OCI-LY3 (cell line): ENCODE measurements around the gene DISP2.

Experiments
- H2AFZ ChIP-seq: fragments of 200-600, 300-600 bp; shearing (Covaris generic); 2 replicates; pipeline ENCODE4 v1.6.0; 2014; ENCODE audit warnings: antibody characterized with exemption, low read depth, low read length
- H3K27ac ChIP-seq: fragments of 200-600, 300-600 bp; sonication (generic); 2 replicates; pipeline ENCODE4 v1.5.1; 2014; ENCODE audit warnings: mild to moderate bottlenecking, low read length, moderate library complexity, mixed read lengths
- H3K27me3 ChIP-seq: fragments of 200-600, 300-600 bp; sonication (generic); 2 replicates; pipeline ENCODE4 v1.6.1; 2014; ENCODE audit warnings: low read depth, low read length, mixed read lengths
- H3K36me3 ChIP-seq: fragments of 200-600, 300-600 bp; sonication (generic); replicated peaks from 2 replicates; pipeline ENCODE3; 2014; ENCODE audit warnings: low read depth, low read length, mixed read lengths
- H3K4me1 ChIP-seq: fragments of 300-600, 200-600 bp; sonication (generic); 2 replicates; pipeline ENCODE4 v1.6.1; 2014; ENCODE audit warnings: low read length, mixed read lengths
- H3K4me2 ChIP-seq: fragments of 200-600, 300-600 bp; sonication (generic); 2 replicates; pipeline ENCODE4 v1.6.1; 2014; ENCODE audit warnings: low read length, mixed read lengths
- H3K4me3 ChIP-seq: fragments of 300-600, 200-600 bp; sonication (generic); 2 replicates; pipeline ENCODE4 v1.5.1; 2014; ENCODE audit warnings: antibody characterized with exemption, mild to moderate bottlenecking, low read length, moderate library complexity
- H3K79me2 ChIP-seq: fragments of 300-600, 200-600 bp; shearing (Covaris generic); 2 replicates; pipeline ENCODE4 v1.6.1; 2014; ENCODE audit warnings: mild to moderate bottlenecking, low read length, mixed read lengths
- H3K9ac ChIP-seq: fragments of 300-600, 200-600 bp; shearing (Covaris generic); 2 replicates; pipeline ENCODE4 v1.6.0; 2014; ENCODE audit warnings: mild to moderate bottlenecking, low read length, moderate library complexity
- H3K9me3 ChIP-seq: fragments of 200-600, 300-600 bp; shearing (Covaris generic); 2 replicates; pipeline ENCODE4 v1.6.1; 2014; ENCODE audit warnings: low read length, mixed read lengths; ENCODE audit not compliant: insufficient read depth
- H4K20me1 ChIP-seq: fragments of 200-600, 300-600 bp; sonication (generic); 2 replicates; pipeline ENCODE4 v1.6.1; 2016; ENCODE audit warnings: low read length, mixed read lengths; ENCODE audit not compliant: insufficient read depth
- CTCF ChIP-seq: fragments of 200-600, 300-600 bp; sonication (generic); IDR thresholded peaks from 2 replicates; pipeline ENCODE4 v1.5.1; 2014; ENCODE audit warnings: antibody characterized with exemption, low read length, low read depth
- EZH2phosphoT487 ChIP-seq: fragments of 200-600 bp; shearing (Covaris generic); IDR thresholded peaks from 2 replicates; pipeline ENCODE4 v1.6.1; 2018; ENCODE audit warnings: antibody characterized with exemption, mixed run types, low read depth

The DISP2 gene

GRCh38 chr15:40310993-40311392 lies 47.0 kb upstream of the DISP2 start:
- H3K4me3 ChIP-seq = no peak overlapping the region
- peaks cover 48% of the 10 kb centered on the region for H3K4me1 ChIP-seq
- no peaks in the 10 kb centered on the region for H3K9me3 ChIP-seq
- no peak overlapping the region for H3K9ac ChIP-seq
- H3K36me3 ChIP-seq = no peaks in the 10 kb centered on the region
- no peak overlapping the region for H2AFZ ChIP-seq
- H4K20me1 ChIP-seq = no peaks in the 10 kb centered on the region
- H3K4me2 ChIP-seq = no peak overlapping the region
- no peaks in the 10 kb centered on the region for H3K79me2 ChIP-seq
- H3K27ac ChIP-seq = no peak overlapping the region
- peaks cover 35% of the 10 kb centered on the region for H3K27me3 ChIP-seq
- TF ChIP-seq EZH2phosphoT487 = no peak
- TF ChIP-seq CTCF = no peak

DNA sequence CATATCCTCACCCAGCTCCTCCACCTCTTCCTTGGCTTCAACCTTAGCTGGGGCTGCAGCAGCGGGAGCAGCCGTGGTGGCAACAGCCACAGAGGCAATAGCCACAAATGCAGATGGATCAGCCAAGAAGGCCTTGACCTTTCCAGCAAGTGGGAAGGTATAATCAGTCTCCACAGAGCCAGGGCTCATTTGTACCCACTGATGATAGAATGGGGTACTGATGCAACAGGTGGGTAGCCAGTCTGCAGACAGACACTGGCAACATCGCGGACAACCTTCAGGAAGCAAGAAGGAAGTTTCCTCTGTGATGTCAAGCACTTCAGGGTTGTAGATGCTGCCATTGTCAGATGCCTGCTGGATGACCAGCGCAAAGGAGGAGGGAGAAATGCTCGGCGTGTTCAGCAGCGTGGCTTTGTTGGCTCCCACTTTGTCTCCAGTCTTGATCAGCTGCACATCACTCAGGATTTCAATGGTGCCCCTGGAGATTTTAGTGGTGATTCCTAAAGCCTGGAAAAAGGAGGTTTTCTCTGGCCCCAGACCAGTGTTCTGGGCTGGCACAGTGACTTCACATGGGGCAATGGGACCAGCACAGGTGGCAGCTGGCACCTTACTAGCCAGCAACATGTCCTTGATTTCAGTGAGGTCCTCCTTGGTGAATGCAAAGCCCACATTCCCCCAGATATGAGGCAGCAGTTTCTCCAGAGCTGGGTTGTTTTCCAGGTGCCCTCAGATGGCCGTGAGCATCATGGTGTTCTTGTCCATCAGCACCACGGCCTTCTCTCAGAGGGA lies 45.5 kb upstream of the DISP2 start:
- Histone ChIP-seq H3K27me3 (peaks cover 36% of the 10 kb centered on the region), H3K27ac (no peak overlapping the region), H3K4me2 (no peak overlapping the region), H3K9me3 (no peaks in the 10 kb centered on the region), H2AFZ (no peak overlapping the region), H3K4me1 (peaks cover 44% of the 10 kb centered on the region), H3K9ac (no peak overlapping the region), H3K36me3 (no peaks in the 10 kb centered on the region), H3K4me3 (no peak overlapping the region), H3K79me2 (no peaks in the 10 kb centered on the region), H4K20me1 (no peaks in the 10 kb centered on the region)
- TF ChIP-seq EZH2phosphoT487 = no peak
- no peak for TF ChIP-seq CTCF

- Histone ChIP-seq H4K20me1 (no peaks in the 10 kb centered on the region), H2AFZ (no peak overlapping the region), H3K9me3 (no peaks in the 10 kb centered on the region), H3K27ac (no peak overlapping the region), H3K79me2 (no peaks in the 10 kb centered on the region), H3K4me3 (no peak overlapping the region), H3K27me3 (peaks cover 36% of the 10 kb centered on the region), H3K4me1 (peaks cover 42% of the 10 kb centered on the region), H3K4me2 (peak overlapping the region; percentile 19), H3K9ac (no peak overlapping the region), H3K36me3 (no peaks in the 10 kb centered on the region)
- no peak for TF ChIP-seq CTCF
- TF ChIP-seq EZH2phosphoT487 = no peak
Observed at GRCh38 chr15:40313531-40314398, 44.3 kb upstream of the DISP2 start.

DNA sequence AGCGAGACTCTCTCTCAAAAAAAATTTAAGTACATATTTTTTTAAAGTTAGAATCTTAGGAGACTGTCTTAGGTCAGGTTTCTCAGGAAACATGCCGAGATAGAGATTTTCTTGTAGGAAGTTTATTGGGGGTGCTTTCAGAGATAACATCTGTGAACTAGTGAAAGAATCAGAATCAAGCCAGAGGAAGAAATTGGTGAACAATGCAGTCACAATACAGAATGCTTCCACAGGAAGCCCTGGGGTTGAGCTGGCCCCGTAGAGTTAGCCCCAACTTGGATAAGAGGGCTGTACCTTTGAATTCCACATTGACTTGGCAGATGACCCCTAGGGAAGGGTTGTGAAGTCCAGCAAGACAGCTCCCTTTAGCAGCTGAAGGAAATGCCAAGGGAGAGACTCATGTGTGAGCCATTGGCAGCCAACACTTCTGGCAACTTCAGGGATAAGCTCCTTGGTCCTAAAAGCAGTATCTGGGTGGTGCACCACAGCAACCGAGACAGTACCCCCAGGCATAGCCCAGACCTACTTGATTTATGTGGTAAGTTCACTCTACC lies 43.2 kb upstream of the DISP2 start:
- no peaks in the 10 kb centered on the region for H4K20me1 ChIP-seq
- no peak overlapping the region for H3K4me2 ChIP-seq
- no peaks in the 10 kb centered on the region for H3K9me3 ChIP-seq
- H3K79me2 ChIP-seq = no peaks in the 10 kb centered on the region
- no peak overlapping the region for H2AFZ ChIP-seq
- H3K36me3 ChIP-seq = no peaks in the 10 kb centered on the region
- H3K9ac ChIP-seq = no peak overlapping the region
- H3K4me3 ChIP-seq = no peak overlapping the region
- H3K4me1 ChIP-seq = peaks cover 31% of the 10 kb centered on the region
- H3K27me3 ChIP-seq = peaks cover 36% of the 10 kb centered on the region
- H3K27ac ChIP-seq = no peak overlapping the region
- TF ChIP-seq CTCF (no peak), EZH2phosphoT487 (no peak)
